Putamen (tissue), 1 donor: ENCODE results near the gene FADS2.

Experiments
- DNase-seq: peaks from one replicate; pipeline ENCODE4 v3.0.0-alpha.2; 2016; ENCODE audit warnings: low spot score

Gene FADS2

GRCh38 chr11:61827571-61828378 is at the start of gene FADS2:
FADS2 (plus strand) TSS chr11:61828300; CDS start chr11:61828391, 91 bp downstream.
- peak; percentile 94 for DNase-seq

DNA sequence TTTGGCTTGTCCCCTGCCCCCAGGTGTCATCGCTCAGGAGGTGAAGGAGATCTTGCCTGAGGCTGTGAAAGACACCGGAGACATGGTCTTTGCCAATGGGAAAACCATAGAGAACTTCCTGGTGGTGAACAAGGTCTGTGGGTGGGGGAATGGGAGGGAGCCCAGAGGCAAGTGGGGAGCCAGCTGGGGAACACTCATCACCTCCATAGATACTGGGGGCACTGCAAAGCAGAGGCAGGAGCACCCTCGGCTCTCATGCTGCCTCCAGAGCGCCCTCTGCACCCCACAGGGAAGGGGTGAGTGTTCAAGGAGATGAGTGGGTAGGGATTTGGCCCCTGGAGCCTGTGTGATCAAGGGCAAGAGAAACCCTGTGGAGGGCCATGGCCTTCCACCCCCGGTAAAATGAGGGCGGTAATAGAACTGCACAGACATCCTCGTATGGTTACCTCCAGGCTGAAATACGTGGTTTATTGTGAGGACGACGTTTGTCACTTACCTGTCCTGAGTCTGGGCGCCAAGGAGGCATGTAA is 49.7 kb upstream of the FADS2 start:
- no peak for DNase-seq

GRCh38 chr11:61778920-61779650 is 49.0 kb upstream of the FADS2 start:
- DNase-seq = no peak

- DNase-seq = no peak
These were observed 48.2 kb upstream of the FADS2 start for GRCh38 chr11:61779666-61780525.

DNA sequence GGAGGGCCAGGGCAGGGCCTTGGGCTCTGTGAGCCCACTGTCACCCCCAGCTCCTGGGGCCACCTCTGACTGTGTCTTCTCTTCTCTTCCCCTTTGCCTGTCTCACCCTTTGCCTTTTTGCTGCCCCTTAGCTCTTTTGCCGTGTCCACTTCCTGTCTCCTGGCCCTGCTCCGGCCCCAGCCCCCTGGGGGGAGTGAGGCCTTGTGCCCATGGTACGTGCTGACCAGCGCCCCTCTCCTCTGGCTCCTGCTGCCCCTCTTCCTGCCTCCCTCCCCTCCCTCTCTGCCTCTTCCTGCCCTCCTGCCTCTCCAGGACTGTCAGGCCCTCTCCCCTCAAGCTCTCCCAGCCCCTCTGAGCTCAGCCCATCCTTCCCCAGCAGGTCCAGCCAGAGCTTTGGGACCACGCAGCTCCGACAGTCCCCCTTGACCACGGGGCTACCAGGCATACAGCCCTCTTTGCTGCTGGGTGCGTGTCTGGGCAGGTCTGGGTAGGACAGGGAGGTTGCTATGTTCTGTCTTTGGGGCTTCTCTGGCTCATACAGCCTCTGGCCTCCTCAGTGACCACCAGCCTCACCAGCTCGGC is 47.4 kb upstream of the FADS2 start:
- no peak for DNase-seq

GRCh38 chr11:61781585-61781984 is 46.5 kb upstream of the FADS2 start:
- no peak for DNase-seq

GRCh38 chr11:61782299-61782698 is 45.8 kb upstream of the FADS2 start:
- no peak for DNase-seq

DNA sequence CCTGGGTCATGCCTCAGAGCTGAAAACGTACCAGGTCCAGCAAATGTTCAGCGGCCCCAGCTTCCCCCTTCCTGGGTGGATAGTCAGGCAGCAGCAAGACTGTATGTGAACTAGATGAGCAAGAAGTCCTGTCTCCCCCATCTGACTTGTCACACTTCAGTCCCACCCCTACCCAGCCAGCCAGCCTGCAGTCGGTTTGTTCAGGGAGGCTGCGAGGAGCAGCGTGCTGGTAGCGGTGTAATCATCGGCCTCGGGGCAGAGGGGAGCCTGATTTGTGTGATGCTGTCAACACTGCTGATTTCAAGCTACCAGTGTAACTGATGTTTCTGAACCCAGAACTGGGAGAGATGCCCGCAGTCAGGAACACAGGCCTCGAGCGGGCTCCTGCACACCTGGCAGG is 45.3 kb upstream of the FADS2 start:
- no peak for DNase-seq

DNA sequence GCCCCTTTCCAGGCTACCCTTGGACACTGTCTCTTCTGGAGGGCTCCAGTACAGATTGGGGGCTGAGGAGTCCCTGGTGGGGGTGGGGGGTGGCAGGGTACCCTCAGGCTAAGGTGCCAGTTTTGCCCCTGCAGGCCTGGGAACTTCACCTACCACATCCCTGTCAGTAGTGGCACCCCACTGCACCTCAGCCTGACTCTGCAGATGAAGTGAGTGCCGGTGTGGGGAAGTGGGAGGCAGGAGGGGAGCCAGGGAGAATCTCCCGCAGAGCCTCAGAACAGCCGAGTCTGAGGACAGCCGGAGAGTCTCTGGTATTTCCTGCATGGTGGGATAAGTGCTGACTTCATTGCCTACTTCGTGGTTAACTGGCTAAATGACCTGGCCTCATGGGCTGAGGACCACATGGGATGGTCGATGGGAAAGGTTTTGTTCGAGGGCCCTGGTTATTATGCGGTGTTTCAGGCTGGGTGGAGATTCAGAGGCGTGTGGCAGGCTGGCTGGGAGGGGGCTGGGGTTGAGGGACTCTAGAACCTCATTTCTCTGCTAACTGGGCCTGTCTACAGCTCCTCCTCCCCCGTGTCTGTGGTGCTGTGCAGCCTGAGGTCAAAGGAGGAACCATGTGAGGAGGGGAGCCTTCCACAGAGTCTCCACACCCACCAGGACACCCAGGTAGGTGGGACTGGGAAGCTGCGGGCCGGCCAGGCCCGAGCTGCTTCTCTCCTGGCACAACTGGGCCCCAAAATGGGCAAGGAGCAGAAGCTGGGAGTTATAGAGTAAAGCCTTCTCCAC is 44.2 kb upstream of the FADS2 start:
- no peak for DNase-seq

DNA sequence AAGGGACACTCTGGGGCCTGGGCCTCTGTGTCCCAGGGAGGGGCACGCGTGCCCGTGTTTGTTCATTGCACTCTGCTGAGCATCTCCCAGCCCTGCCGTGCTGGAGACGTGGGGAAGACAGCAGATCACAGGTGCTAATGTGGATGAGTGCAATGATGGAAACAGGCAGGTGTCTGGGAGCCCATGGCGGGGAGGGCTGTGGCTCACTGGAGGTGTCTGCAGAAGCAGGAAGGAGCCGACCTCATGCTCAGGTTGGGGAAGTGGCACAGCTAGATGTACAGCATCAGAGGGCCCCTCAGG is 43.6 kb upstream of the FADS2 start:
- DNase-seq = no peak

DNA sequence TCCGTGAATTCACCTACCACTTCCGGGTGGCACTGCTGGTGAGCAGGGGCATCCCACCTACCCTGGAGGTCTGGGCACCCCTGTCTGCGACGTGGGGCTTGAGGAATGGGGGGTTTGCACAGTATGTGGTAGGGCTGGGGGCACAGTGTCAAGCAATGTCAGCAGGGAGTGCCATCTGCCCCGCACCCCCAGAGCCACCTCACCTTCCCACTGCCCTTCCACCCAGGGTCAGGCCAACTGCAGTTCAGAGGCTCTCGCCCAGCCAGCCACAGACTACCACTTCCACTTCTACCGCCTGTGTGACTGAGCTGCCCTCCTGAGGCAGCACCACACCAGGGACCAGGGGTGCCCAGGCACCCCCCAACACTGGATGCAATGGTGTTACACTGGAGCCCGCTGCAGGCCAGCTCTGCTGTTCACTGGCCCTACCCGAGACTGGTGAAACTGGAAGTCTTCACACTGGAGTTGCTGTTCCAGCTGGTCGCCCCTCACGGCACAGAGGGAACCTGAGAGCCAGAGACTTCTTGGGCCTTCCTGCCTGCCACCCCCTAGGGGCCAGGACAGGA is 42.2 kb upstream of the FADS2 start:
- no peak for DNase-seq

DNA sequence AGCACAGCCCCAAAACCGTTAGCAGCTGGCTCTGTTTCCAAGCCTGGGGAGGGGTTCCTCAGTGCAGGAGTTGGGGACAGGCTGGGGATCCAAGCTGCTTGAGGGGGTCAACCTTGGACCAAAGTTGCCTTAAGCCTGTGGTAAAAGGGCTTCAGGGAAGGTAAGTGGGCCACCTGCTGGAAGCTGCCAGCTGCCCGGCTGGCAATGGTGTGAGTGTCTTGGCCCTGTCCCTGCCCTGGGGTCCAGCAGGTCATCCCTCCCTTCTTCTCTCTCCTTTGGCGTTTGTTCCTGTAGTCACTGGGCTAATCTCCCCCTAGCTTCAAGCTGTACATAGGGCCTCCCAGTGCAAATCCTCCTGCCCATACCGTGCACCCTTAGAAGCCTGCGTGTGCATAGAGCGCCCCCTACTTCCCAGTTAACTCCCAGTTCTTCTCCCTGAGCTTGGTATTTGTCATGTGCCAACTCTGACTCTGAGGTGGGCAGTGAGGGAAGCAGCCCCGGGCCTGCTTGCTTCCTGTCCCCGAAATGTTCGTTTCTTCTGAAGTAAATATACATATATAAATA is 40.1 kb upstream of the FADS2 start:
- peak; percentile 79 for DNase-seq

GRCh38 chr11:61791737-61792309 is 36.3 kb upstream of the FADS2 start:
- DNase-seq = peak; percentile 97

- peak; percentile 94 for DNase-seq
These were observed 35.6 kb upstream of the FADS2 start, which contains the start of the genes FEN1 and TMEM258 for GRCh38 chr11:61792310-61793082. FEN1 (plus strand) TSS chr11:61792911; CDS start chr11:61795362, 2,451 bp downstream. TMEM258 (minus strand) TSS chr11:61792599; CDS start chr11:61792558, 41 bp downstream.

- DNase-seq = no peak
These were observed 34.8 kb upstream of the FADS2 start for GRCh38 chr11:61793083-61793828.

DNA sequence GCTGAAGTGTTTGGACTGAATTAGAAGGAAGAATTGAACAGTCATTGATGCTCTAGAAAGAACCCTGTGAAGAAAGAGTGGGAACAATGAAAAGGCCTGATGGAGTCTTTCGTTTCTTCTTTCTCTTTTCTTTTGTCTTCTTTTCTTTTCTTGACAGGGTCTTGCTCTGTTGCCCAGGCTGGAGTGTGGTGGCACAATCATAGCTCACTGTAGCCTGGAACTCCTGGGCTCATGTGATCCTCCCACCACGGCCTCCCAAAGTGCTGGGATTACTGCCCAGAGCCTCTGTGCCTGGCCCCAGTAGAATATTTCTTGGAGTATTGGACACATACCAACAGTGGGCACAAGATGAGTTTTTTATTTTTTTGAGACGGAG is 34.3 kb upstream of the FADS2 start:
- no peak for DNase-seq

DNA sequence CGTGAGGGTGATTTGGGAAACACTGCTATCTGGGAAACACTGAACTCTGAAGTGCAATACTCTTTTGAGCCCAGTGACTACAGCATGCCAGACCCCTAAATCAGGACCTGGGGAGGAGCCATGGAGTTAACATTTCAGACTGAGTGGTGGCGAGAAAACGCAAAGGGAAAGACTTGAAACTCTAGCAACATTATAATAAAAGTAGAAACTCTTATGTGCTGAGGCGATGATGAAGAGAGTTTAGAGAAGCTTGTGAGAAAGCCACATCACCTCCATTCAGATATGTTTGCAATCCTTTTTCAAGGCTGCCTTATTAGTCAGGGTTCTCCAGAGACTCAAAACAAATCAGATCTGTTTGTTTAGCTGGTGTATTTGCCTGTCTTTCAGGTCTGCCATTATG is 33.5 kb upstream of the FADS2 start:
- no peak for DNase-seq

DNA sequence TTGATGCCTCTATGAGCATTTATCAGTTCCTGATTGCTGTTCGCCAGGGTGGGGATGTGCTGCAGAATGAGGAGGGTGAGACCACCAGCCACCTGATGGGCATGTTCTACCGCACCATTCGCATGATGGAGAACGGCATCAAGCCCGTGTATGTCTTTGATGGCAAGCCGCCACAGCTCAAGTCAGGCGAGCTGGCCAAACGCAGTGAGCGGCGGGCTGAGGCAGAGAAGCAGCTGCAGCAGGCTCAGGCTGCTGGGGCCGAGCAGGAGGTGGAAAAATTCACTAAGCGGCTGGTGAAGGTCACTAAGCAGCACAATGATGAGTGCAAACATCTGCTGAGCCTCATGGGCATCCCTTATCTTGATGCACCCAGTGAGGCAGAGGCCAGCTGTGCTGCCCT is 32.6 kb upstream of the FADS2 start:
- DNase-seq = no peak
